ENCODE results near the gene SLC35E2B.
"Not testable (repeated sequence)": the region's sequence is repeated elsewhere in the genome, so short reads cannot be mapped to it uniquely, and the experiment has no call there.

The SLC35E2B gene

GRCh38 chr1:1704284-1704957 is 11.8 kb upstream of the SLC35E2B start:
- DNase-seq = not testable (repeated sequence)

GRCh38 chr1:1703796-1704195 is 11.2 kb upstream of the SLC35E2B start:
- DNase-seq = no peak

- not testable (repeated sequence) for DNase-seq
These were observed 9.9 kb upstream of the SLC35E2B start for GRCh38 chr1:1702506-1702905.

DNA sequence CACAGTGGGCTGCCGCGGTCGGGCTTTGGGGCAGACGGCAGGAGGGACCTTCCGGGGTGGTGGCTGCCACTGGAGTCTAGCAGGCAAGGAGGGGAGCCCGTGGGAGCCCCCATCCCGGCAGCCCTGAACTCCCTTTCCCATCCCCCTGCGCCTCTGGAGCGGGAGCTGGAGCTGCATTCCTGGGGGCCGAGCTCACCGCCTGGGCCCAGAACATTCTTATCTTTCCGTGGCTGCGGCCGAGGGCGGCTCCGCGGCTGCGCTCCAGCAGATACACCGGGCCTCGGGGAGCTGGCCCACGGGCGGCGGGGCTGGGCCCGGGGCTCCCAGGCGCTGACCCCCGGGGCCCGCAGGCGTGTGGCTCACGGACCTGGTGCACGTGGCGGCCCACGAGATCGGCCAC is 8.0 kb upstream of the SLC35E2B start:
- DNase-seq = not testable (repeated sequence)

DNA sequence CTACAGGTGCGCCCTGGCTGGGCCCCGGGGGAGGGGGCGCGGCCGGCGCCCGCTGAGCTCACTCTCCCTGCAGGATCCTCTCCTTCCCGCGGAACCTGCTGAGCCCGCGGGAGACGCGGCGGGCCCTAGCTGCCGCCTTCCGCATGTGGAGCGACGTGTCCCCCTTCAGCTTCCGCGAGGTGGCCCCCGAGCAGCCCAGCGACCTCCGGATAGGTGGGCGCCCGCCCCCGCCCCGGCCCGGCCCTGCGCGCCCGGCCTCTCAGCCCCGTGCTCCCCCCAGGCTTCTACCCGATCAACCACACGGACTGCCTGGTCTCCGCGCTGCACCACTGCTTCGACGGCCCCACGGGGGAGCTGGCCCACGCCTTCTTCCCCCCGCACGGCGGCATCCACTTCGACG is 7.5 kb upstream of the SLC35E2B start:
- not testable (repeated sequence) for DNase-seq

DNA sequence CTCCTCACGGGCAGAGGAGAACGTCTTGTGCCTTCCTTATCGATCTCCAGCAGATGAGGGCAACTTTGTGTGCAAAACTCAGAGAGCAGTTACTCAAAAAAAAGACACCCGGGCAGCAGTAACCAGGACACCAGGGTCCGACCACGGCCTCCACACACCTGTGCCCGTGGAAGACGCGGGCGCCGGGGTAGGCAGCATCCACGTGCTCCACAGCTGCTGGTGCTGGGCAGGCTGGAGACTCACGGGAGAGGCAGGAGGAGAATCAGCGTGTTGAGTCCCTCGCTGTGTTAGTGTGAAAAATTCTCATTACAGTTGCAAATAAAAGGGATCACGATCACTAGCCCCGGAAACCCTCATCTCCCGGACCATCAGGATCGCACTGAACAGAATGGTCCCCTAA is 6.5 kb upstream of the SLC35E2B start:
- not testable (repeated sequence) for DNase-seq

- not testable (repeated sequence) for DNase-seq
These were observed 5.0 kb upstream of the SLC35E2B start for GRCh38 chr1:1697358-1698183.

GRCh38 chr1:1696431-1697357 is 4.1 kb upstream of the SLC35E2B start:
- DNase-seq = not testable (repeated sequence)

- peak in 25 of 56 donors; percentile 31 to 88 (median 74) for DNase-seq
These were observed 276 bp downstream of the SLC35E2B start for GRCh38 chr1:1692324-1692713.

GRCh38 chr1:1691443-1691842 is 1.2 kb downstream of the SLC35E2B start:
- DNase-seq = not testable (repeated sequence)

DNA sequence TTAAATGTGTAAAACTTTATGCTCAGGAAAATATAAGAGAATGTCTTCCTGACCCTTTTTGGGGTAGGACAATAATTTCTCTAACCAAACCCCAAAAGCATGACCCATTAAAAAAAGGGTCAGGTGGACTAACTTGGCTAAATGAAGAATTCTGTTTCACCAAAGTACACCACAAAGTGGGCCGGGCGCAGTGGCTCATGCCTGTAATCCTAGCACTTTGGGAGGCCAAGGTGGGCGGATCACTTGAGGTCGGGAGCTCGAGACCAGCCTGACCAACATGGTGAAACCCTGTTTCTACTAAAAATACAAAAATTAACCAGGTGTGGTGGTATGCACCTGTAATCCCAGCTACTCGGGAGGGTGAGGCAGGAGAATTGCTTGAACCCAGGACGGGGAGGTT is 3.1 kb downstream of the SLC35E2B start:
- DNase-seq = not testable (repeated sequence)

DNA sequence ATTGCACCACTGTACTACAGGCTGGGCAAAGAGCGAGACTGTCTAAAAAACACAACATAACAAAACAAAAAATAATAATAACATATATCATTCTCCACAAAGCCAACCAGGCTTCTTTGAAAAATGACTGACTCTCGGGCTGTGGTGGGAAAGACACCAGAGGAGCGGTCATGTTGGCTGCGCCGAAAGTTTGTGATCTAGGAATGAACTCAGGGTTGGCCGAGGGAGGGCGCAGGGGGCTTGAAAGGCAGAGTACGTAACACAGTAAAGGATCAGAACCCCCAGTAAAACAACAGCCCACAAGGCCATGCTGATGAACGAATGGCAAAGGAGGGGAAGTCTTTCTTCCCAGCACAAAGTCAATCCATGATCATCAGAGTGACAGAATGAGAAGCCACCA is 4.7 kb downstream of the SLC35E2B start:
- DNase-seq = no peak

GRCh38 chr1:1684031-1684681 is 8.4 kb downstream of the SLC35E2B start:
- no peak for DNase-seq

- no peak for DNase-seq
These were observed 9.3 kb downstream of the SLC35E2B start for GRCh38 chr1:1683104-1683905.

DNA sequence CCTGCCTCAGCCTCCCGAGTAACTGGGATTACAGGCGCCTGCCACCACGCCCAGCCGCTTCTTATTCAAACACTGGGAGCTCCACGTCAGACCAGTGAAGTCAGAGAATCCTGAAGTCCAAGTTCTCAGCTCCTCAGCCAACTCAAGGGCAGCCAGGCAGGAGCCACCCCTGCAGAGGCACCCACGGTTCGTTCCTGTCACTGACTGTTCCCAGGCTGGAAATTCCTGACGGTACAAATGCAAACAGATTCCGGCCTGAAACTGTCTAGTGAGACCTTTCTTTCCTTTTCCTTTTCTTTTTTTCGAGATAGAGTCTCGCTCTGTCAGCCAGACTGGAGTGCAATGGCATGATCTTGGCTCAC is 11.7 kb downstream of the SLC35E2B start:
- no peak for DNase-seq

DNA sequence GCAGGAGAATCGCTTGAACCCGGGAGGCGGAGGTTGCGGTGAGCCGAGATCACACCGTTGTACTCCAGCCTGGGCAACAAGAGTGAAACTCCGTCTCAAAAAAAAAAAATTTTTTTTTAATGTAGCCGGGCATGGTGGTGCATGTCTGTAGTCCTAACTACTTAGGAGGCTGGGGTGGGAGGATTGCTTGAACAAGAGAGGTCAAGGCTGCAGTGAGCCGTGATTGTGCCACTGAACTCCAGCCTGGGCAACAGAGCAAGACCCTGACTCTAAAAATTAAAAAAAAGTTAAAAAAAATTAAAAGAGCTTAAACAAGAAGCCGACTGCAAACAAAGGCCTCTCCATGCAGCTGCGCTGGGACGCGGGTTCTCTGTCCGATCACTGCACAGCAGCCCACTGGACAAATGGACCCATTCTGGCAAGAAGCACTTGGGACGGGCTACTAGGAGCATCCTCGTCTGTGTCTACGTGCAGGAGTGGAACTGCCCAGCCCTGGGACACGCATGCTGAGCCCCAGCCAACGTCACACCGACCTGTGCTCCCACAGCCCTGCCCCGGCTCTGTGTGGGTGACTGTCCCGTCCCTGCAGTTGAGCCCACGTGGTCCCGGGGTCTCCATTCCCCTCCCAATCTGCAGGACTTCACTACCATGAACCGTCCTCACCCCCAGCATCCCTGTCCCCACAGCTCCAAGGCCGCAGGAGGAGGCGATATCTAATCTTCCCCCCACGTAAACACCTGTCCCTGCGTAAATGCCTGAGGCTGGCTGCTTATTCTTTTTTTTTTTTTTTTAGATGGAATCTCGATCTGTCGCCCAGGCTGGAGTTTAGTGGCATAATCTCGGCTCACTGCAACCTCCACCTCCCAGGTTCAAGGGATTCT is 12.3 kb downstream of the SLC35E2B start:
- no peak for DNase-seq

GRCh38 chr1:1678581-1679380 is 13.8 kb downstream of the SLC35E2B start:
- DNase-seq = peak in 1 of 56 donors; percentile 24
